ENCODE data around the gene SLC6A11. TPM values are rescaled to one million over a fixed set of nuclear protein-coding genes. Genes with fewer than 3 reads are reported as not detected.

Gene SLC6A11
- total and polyA plus RNA-seq, 2 of the 13 experiments (the other 11 are each of a cell fraction or from before 2014, with no cell fraction given) = 17.9 to 34.5 TPM

- no peak for TF ChIP-seq AFF4 (CRISPR knock-in tag; IDR thresholded peaks at IDR 0.05)
These were observed 29.4 kb upstream of the SLC6A11 start (continued) for GRCh38 chr3:10786640-10787039.

GRCh38 chr3:10788451-10788850, 27.6 kb upstream of the SLC6A11 start:
- no peak overlapping the region for H3K4me3 ChIP-seq (replicated peaks in 1 of 3; ENCODE audit: insufficient read depth in 1 of 3, low read depth in 2 of 3, low read length in 3 of 3)
- no peaks in the 10 kb centered on the region for H3K79me2 ChIP-seq (ENCODE audit: insufficient read depth, low read length)
- no TSS peak for BruUV-seq (replicated peaks)
- ChIA-PET POLR2A (no interaction called here), CTCF (ENCODE audit: low intra/inter-chr PET ratio, low total read pairs) (no interaction called here)
- H4K20me1 ChIP-seq (ENCODE audit: insufficient read depth, low read length) = no peaks in the 10 kb centered on the region
- H2AFZ ChIP-seq (ENCODE audit: low read length) = no peak overlapping the region
- no peak for FAIRE-seq
- no peak for ATAC-seq
- in situ Hi-C loops (cut with HindIII; ENCODE audit: extremely low pct_ligation_motif_present, low pct_unique_long_range_greater_than_20kb) = no loop called here
- H3K36me3 ChIP-seq (replicated peaks in 1 of 2; ENCODE audit: control insufficient read depth in 1 of 2, insufficient read depth in 2 of 2, low read length in 2 of 2) = no peaks in the 10 kb centered on the region
- intact Hi-C loops (cut with micrococcal nuclease; ENCODE audit: unreplicated experiment) = no loop called here
- H3K4me2 ChIP-seq (ENCODE audit: low read depth, low read length) = no peak overlapping the region
- no peak overlapping the region for H3K27ac ChIP-seq (ENCODE audit: extremely low read length, insufficient read depth, low read length)
- H3K9ac ChIP-seq (ENCODE audit: insufficient read depth, low read depth, low read length) = no peak overlapping the region
- no peaks in the 10 kb centered on the region for H3K9me3 ChIP-seq (ENCODE audit: low read length)
- no peak for DNase-seq (ENCODE audit: low spot score)
- 10% methylated on average over 1 of the region's 1 CpG for WGBS (ENCODE audit: low lambda C conversion rate)
- H3K27me3 ChIP-seq (ENCODE audit: control insufficient read depth in 1 of 2, insufficient read depth in 2 of 2, low read length in 2 of 2) = peaks cover 3 to 13% of the 10 kb centered on the region in 2 experiments; a peak in 4 of 5 replicates
- H3K4me1 ChIP-seq (ENCODE audit: insufficient read depth, low read length) = no peaks in the 10 kb centered on the region
- TF ChIP-seq SOX6 (IDR thresholded peaks at IDR 0.05) (no peak), SOX6 (CRISPR knock-in tag; IDR thresholded peaks at IDR 0.05) (no peak), ETS1 (CRISPR knock-in tag; IDR thresholded peaks at IDR 0.05) (no peak)

All from HepG2 (cell line).